Fibroblast of lung (primary cell): Measurements from ENCODE around the gene DNAJC6. TPM values are rescaled to one million over a fixed set of nuclear protein-coding genes. Genes with fewer than 3 reads are reported as not detected.

ENCODE experiments used
- DNase-seq, 2 donors: peaks; one replicate each; pipeline versions ENCODE4 v3.0.0 to v3.0.0-alpha.2; 2010; ENCODE audit warnings: low read depth in 2 of 2
- H2AFZ ChIP-seq: 2 replicates; pipeline ENCODE4 v1.5.1; 2012; ENCODE audit warnings: low read length, control low read depth, inconsistent platforms
- H3K27ac ChIP-seq: 2 replicates; pipeline ENCODE4 v1.5.1; 2011; ENCODE audit warnings: low read length, control low read depth; ENCODE audit not compliant: insufficient read depth
- H3K27me3 ChIP-seq: 2 replicates; pipeline ENCODE4 v1.5.1; 2011; ENCODE audit warnings: mild to moderate bottlenecking, low read length; ENCODE audit not compliant: control insufficient read depth, insufficient read depth
- H3K36me3 ChIP-seq: 2 replicates; pipeline ENCODE4 v1.5.1; 2011; ENCODE audit warnings: low read length; ENCODE audit not compliant: control insufficient read depth, insufficient read depth
- H3K4me1 ChIP-seq: 2 replicates; pipeline ENCODE4 v1.5.1; 2011; ENCODE audit warnings: low read length; ENCODE audit not compliant: control insufficient read depth, insufficient read depth; ENCODE audit errors: extremely low read depth
- H3K4me2 ChIP-seq: 2 replicates; pipeline ENCODE4 v1.5.1; 2011; ENCODE audit warnings: low read length, control low read depth; ENCODE audit not compliant: insufficient read depth; ENCODE audit errors: extremely low read depth
- H3K4me3 ChIP-seq, 4 experiments: fragments of 200-600 bp in 1 of 4; sonication (generic) in 1 of 4; replicated peaks in 1 of 4; 2 replicates each; pipeline ENCODE4 v1.5.1; 2011 to 2016; ENCODE audit warnings: low read length in 4 of 4, low read depth in 3 of 4, mild to moderate bottlenecking in 3 of 4, control low read depth in 2 of 4, inconsistent platforms in 1 of 4, mixed read lengths in 1 of 4; ENCODE audit not compliant: insufficient read depth in 1 of 4; ENCODE audit errors: control extremely low read depth in 1 of 4
- H3K79me2 ChIP-seq: 2 replicates; pipeline ENCODE4 v1.5.1; 2012; ENCODE audit warnings: mild to moderate bottlenecking, low read length, inconsistent platforms; ENCODE audit not compliant: control insufficient read depth, insufficient read depth
- H3K9ac ChIP-seq: 2 replicates; pipeline ENCODE4 v1.5.1; 2011; ENCODE audit warnings: mild to moderate bottlenecking, low read length, control low read depth; ENCODE audit not compliant: insufficient read depth
- H3K9me3 ChIP-seq: 2 replicates; pipeline ENCODE4 v1.5.1; 2012; ENCODE audit warnings: low read depth, low read length; ENCODE audit not compliant: control insufficient read depth, insufficient read depth
- H4K20me1 ChIP-seq: 2 replicates; pipeline ENCODE4 v1.5.1; 2011; ENCODE audit warnings: low read length; ENCODE audit not compliant: control insufficient read depth, insufficient read depth; ENCODE audit errors: extremely low read depth
- EZH2 ChIP-seq: IDR thresholded peaks from 2 replicates; pipeline ENCODE4 v1.5.1; 2012; ENCODE audit warnings: low read length, control low read depth, mild to moderate bottlenecking; ENCODE audit errors: missing control alignments
- polyA plus RNA-seq, 2 donors: library from polyadenylated mRNA; depleted of rRNA in 1 of 2; stranded (reverse) in 1 of 2; unstranded in 1 of 2; fragments of >200 nt; gene quantifications; 2 replicates each; pipeline ENCODE4 v1.2.1, GENCODE V29; 2011 to 2012; ENCODE audit warnings: missing spikeins in 1 of 2
- total RNA-seq: library from RNA; depleted of rRNA; stranded (reverse); fragments of >200 nt; gene quantifications from 2 replicates; pipeline ENCODE4 v1.2.1, GENCODE V29; 2014
- TF ChIP-seq, protein P1 (sequence below), 2 donors: IDR thresholded peaks in 1 of 2; conservative IDR thresholded peaks in 1 of 2; 1 replicate in 1 of 2; 2 replicates in 1 of 2; pipeline ENCODE4 v1.5.1; 2011 to 2012; ENCODE audit warnings: low read length in 2 of 2, control low read depth in 1 of 2, inconsistent platforms in 1 of 2, low read depth in 1 of 2, mild to moderate bottlenecking in 1 of 2

DNAJC6 gene
- total and polyA plus RNA-seq, 2 donors (not counting 1 experiment from before 2014, with no cell fraction given) = 0.33 to 0.98 TPM

- no peaks in the 10 kb centered on the region for H4K20me1 ChIP-seq
- no peaks in the 10 kb centered on the region for H3K9me3 ChIP-seq
- H3K4me1 ChIP-seq = peaks cover 19% of the 10 kb centered on the region
- peak overlapping the region; percentile 2 for H3K27ac ChIP-seq
- peaks cover 41% of the 10 kb centered on the region for H3K79me2 ChIP-seq
- H3K4me3 ChIP-seq = no peak overlapping the region
- H2AFZ ChIP-seq = no peak overlapping the region
- H3K36me3 ChIP-seq = peaks cover 4% of the 10 kb centered on the region
- no peaks in the 10 kb centered on the region for H3K27me3 ChIP-seq
- H3K9ac ChIP-seq = no peak overlapping the region
- TF ChIP-seq, protein P1, sequence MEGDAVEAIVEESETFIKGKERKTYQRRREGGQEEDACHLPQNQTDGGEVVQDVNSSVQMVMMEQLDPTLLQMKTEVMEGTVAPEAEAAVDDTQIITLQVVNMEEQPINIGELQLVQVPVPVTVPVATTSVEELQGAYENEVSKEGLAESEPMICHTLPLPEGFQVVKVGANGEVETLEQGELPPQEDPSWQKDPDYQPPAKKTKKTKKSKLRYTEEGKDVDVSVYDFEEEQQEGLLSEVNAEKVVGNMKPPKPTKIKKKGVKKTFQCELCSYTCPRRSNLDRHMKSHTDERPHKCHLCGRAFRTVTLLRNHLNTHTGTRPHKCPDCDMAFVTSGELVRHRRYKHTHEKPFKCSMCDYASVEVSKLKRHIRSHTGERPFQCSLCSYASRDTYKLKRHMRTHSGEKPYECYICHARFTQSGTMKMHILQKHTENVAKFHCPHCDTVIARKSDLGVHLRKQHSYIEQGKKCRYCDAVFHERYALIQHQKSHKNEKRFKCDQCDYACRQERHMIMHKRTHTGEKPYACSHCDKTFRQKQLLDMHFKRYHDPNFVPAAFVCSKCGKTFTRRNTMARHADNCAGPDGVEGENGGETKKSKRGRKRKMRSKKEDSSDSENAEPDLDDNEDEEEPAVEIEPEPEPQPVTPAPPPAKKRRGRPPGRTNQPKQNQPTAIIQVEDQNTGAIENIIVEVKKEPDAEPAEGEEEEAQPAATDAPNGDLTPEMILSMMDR (conservative IDR thresholded peaks at IDR 0.05 in 1 of 2, IDR thresholded peaks at IDR 0.05 in 1 of 2; ENCODE audit: low read depth in 1 of 2, low read length in 2 of 2) = no peak
- no peak for TF ChIP-seq EZH2
- H3K4me2 ChIP-seq = no peak overlapping the region
- DNase-seq = no peak
These were observed 115.7 kb downstream of the DNAJC6 start for GRCh38 chr1:65425006-65425405.

DNA sequence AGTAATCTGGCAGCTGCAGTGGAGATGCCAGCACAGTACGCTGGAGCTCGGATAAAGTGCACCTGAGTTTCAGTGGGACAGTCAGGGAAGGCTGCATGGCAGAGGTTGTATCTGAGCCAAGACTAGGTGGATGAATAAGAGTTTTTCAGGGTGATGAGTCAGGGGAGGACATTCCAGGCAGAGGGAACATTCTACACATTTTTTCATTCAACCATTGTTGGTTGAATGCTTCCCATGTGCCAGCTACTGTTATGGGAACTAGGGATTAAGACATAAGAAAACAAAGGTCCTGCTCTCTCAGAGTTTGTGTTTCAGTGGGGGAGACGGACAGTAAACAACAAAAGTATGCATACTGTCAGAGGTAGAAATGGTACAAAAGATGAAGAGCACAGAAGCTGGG, 116.4 kb downstream of the DNAJC6 start:
- Histone ChIP-seq H3K4me2 (no peak overlapping the region), H2AFZ (no peak overlapping the region), H3K4me1 (peaks cover 19% of the 10 kb centered on the region), H3K27me3 (no peaks in the 10 kb centered on the region), H3K36me3 (peaks cover 4% of the 10 kb centered on the region), H3K9me3 (no peaks in the 10 kb centered on the region), H3K27ac (peak overlapping the region; percentile 53), H3K79me2 (peaks cover 43% of the 10 kb centered on the region), H4K20me1 (no peaks in the 10 kb centered on the region), H3K9ac (no peak overlapping the region), H3K4me3 (no peak overlapping the region)
- TF ChIP-seq, protein P1 (conservative IDR thresholded peaks at IDR 0.05 in 1 of 2, IDR thresholded peaks at IDR 0.05 in 1 of 2; ENCODE audit: low read depth in 1 of 2, low read length in 2 of 2) = no peak
- TF ChIP-seq EZH2 = no peak
- DNase-seq = peak; percentile 44 to 88

GRCh38 chr1:65429078-65429477, 119.7 kb downstream of the DNAJC6 start:
- Histone ChIP-seq H3K4me2 (no peak overlapping the region), H4K20me1 (no peaks in the 10 kb centered on the region), H3K4me1 (peaks cover 9% of the 10 kb centered on the region), H3K36me3 (peaks cover 7% of the 10 kb centered on the region), H2AFZ (no peak overlapping the region), H3K4me3 (no peak overlapping the region), H3K27ac (no peak overlapping the region), H3K9me3 (no peaks in the 10 kb centered on the region), H3K9ac (no peak overlapping the region), H3K27me3 (no peaks in the 10 kb centered on the region), H3K79me2 (peaks cover 13% of the 10 kb centered on the region)
- no peak for DNase-seq
- no peak for TF ChIP-seq EZH2
- TF ChIP-seq, protein P1 (conservative IDR thresholded peaks at IDR 0.05 in 1 of 2, IDR thresholded peaks at IDR 0.05 in 1 of 2; ENCODE audit: low read depth in 1 of 2, low read length in 2 of 2) = no peak
